Stimulated activated CD8-positive, alpha-beta memory T cell treated with anti-CD3 and anti-CD28 coated beads, Interleukin-15, amount 100 ng/mL, for 4 hours (primary cell): ENCODE results near the gene UGT1A9.

Experiments
- DNase-seq, 2 donors: peaks; one replicate each; pipeline ENCODE4 v3.0.0-alpha.2; 2020; ENCODE audit warnings: low read depth in 2 of 2

The UGT1A9 gene

DNA sequence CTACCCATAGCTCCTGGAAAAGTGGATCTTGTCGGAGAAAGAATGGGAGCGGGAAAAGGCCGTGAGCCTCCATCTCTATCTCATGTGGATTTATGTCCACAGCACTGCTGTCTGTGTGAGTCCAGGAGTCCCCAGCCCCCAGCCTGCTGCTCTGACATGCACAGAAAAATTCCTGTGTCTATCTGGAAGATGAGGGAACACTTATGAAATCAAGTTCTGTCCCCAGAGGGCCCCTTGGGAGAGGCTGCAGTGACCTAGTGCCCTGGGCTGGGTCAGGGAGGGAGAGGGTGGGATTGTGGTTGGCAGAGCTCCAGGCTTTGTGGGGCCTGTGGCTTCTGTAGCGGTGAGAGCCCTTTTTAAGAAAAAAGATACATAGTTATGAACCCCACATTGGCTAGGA lies 145.1 kb downstream of the UGT1A9 start:
- DNase-seq = no peak

GRCh38 chr2:233817361-233817911 lies 145.7 kb downstream of the UGT1A9 start:
- DNase-seq = no peak

DNA sequence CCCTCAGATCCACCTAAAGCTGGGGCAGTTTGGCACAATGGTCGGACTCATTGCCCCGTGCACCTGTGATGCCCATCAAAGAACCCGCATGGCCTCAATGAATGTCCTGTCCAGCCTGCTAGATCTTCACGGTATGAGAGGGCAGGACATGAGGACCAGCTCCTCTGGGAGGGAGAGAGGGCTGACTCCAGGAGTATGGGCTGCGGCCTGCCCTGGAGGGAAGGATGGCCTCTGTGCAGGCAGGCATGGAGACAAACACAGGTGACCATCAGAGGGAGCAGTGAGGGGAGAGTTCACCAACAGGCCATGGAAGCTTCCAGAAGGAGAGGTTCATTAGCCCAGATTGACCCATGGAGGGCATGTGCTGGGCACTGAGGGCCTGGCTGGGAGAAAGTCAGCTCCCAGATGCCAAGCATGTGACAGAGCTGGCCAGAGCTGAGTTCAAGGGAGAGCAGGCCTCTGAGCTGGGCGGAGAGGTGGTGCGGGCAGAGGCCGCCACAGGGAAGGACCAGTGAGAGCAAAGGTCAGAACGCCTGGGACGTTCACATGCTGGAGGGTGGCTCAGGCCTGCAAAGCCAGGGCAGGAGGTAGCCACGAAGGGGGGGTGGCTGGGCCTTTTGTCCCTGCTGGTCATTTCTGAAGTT lies 146.4 kb downstream of the UGT1A9 start:
- no peak for DNase-seq

DNA sequence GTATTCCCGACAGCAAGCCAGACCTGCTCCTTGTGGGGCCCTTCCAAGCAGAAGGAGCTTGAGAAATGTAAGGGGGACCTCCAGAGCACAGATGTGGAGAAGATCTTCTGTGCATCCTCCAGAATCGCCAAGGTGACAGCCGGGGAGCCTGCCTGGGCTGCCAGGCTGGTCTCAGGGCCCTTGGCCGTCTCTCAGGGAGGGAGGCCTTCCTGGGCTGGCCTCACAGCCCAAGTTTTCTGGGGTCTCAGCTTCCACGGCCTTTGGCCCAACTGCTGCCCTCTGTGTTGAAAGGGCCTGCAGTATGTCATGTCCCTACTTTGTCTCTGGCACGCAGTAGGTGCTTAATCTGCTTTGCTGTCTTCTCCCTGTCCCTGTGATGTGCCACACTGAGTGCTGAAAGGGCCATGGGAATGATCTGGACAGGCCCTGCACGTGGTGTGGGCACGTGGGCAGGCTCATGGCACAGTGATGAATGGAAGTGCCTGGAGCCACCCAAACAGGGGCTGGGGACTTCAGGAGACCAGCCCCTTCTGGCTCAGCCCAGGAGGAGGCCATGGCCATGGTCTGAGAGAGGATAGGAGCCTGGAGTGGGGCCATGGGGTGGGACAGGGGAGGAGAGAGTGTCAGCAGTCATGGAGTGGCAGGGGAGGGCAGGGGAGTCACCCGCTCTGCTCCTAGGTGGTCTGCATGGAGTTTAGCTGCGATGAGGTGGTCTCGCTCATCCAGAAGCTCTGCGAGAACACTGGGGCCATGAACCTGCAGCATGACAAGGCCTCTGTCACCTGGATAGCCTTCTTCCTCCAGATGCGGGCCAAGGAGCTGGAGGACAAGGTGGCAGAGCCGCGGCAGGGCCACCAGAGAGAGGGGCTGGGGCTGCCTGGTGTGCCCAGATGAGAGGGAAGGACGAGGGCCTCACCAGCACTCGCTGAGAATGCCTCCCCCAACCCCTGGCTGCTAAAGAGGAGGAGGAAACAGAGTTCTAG lies 147.2 kb downstream of the UGT1A9 start:
- DNase-seq = no peak

DNA sequence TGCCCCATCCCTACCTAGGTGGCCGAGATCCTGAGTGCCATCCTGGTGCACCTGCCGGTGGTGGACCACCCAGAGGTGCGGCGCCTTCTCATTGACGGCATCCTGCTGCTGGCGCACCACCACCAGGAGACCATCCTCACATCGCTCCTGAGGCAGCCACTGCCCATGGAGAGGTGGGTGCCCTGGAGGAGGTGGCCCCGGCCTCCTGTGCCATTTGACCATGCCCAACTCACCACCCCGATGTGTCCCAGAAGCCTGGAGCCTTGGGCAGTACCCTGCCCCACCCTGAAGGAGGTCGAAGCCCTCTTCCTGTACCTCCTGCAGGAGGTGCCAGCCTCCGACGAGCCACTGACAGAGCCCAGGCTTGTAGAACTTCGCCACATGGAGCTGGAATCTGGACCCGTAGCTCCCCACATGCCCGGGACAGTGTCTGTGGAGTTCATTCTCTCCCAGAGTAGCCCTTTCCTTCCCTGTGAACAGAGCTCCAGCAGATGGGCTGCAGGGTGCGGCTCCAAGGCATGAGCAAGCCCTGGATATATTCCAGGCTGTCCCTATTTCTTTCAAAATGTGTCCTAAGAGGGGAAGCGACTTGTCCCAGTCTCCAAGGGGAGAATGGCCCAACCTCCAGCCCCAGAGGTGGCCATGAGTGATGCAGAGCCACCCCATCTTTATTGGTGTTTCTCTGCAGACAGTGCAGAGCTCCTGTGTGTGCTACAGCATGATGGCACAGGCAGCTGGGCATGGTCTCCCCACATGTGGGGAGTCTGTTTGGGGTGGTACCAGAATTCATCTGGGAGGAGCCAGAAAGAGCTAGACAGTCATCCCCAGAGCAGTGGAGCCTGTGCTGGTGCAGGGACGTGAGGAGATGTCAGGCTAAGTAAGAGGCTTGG lies 148.4 kb downstream of the UGT1A9 start:
- no peak for DNase-seq

- DNase-seq = no peak
Observed at GRCh38 chr2:233820774-233821105, 149.0 kb downstream of the UGT1A9 start.

GRCh38 chr2:233821196-233821595 lies 149.5 kb downstream of the UGT1A9 start:
- no peak for DNase-seq

DNA sequence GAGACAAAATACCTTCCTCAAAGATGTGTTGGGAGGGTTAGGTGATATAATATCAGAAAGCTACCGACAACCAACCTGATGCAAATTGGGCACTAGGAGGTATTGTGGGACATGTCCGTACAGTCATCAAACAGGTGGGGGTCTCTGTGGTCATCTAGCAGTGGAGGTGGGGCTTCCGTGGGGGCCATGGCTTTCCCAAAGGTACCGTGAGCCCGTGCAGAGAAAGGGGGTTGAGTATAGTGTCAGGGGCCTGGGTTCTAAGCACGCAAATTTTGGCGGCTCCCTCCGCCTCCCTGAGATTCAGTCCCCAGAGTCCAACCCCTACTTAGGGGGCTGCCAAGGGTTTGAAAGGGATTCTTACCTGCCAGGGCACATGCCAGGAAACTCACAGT lies 150.0 kb downstream of the UGT1A9 start:
- DNase-seq = no peak

- no peak for DNase-seq
Observed at GRCh38 chr2:233822101-233822771, 150.5 kb downstream of the UGT1A9 start.
